Measurements from ENCODE around the gene BDH1. TPM values are rescaled to one million over a fixed set of nuclear protein-coding genes. Genes with fewer than 3 reads are reported as not detected.

Gene BDH1
- total RNA-seq, 1 experiment from 2014 or later = 38.6 TPM

DNA sequence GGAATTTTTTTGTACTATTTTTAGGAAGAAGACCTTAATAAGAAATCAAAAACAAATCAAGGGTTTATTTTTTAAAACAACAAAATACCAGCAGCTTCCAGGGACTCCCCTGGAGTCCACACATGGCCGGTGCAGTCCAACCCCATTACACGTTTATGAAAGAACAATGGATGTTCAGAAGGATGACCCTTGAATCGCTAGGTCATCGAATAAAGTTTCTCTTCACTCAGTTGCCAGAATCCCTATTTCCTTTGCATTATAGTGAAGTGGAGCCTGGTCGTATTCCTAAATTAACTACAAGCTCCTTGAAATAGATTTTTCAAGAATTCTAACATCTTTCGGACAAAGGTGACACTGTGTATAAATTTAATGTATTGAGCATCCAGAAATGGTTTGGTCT, 95.1 kb downstream of the BDH1 start:
- BruUV-seq (replicated peaks) = no TSS peak
- peaks cover 7% of the 10 kb centered on the region for H3K4me1 Mint-ChIP-seq (ENCODE audit: insufficient read depth, unreplicated experiment)
- DNase-seq (ENCODE audit: unreplicated experiment) = no peak
- CTCF ChIA-PET = no interaction called here
- TF ChIP-seq, protein P1, sequence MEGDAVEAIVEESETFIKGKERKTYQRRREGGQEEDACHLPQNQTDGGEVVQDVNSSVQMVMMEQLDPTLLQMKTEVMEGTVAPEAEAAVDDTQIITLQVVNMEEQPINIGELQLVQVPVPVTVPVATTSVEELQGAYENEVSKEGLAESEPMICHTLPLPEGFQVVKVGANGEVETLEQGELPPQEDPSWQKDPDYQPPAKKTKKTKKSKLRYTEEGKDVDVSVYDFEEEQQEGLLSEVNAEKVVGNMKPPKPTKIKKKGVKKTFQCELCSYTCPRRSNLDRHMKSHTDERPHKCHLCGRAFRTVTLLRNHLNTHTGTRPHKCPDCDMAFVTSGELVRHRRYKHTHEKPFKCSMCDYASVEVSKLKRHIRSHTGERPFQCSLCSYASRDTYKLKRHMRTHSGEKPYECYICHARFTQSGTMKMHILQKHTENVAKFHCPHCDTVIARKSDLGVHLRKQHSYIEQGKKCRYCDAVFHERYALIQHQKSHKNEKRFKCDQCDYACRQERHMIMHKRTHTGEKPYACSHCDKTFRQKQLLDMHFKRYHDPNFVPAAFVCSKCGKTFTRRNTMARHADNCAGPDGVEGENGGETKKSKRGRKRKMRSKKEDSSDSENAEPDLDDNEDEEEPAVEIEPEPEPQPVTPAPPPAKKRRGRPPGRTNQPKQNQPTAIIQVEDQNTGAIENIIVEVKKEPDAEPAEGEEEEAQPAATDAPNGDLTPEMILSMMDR (IDR thresholded peaks at IDR 0.05; ENCODE audit: unreplicated experiment) = no peak
- intact Hi-C loops (cut with micrococcal nuclease) = no loop called here
- no peaks in the 10 kb centered on the region for H3K9me3 Mint-ChIP-seq (ENCODE audit: unreplicated experiment)
- H3K27ac Mint-ChIP-seq (ENCODE audit: low read depth, unreplicated experiment) = no peak overlapping the region
- POLR2A ChIA-PET = no interaction called here
- no peak overlapping the region for H3K4me3 Mint-ChIP-seq (ENCODE audit: unreplicated experiment)
- H3K36me3 Mint-ChIP-seq (ENCODE audit: insufficient read depth, unreplicated experiment) = peaks cover 7% of the 10 kb centered on the region
- H3K27me3 Mint-ChIP-seq (ENCODE audit: insufficient read depth, unreplicated experiment) = no peaks in the 10 kb centered on the region

DNA sequence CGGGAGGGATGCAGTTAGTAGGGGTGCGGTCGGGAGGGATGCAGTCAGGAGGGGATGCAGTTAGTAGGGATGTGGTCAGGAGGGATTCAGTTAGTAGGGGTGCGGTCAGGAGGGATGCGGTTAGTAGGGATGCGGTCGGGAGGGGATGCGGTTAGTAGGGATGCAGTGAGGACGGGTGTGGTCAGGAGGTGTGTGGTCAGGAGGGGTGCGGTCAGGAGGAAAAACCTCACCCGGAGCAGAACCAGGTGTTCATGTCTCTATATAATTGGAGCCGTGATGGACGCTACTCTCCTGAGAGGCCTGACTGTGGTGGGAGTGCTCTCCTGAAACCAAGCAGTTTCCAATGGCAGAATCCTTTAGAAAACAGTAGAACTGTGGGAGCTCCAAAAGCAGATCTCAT, 95.8 kb downstream of the BDH1 start:
- no peak for DNase-seq (ENCODE audit: unreplicated experiment)
- no peak overlapping the region for H3K4me3 Mint-ChIP-seq (ENCODE audit: unreplicated experiment)
- no peak overlapping the region for H3K27ac Mint-ChIP-seq (ENCODE audit: low read depth, unreplicated experiment)
- H3K4me1 Mint-ChIP-seq (ENCODE audit: insufficient read depth, unreplicated experiment) = peaks cover 11% of the 10 kb centered on the region
- H3K9me3 Mint-ChIP-seq (ENCODE audit: unreplicated experiment) = no peaks in the 10 kb centered on the region
- CTCF ChIA-PET = no interaction called here
- H3K27me3 Mint-ChIP-seq (ENCODE audit: insufficient read depth, unreplicated experiment) = no peaks in the 10 kb centered on the region
- no TSS peak for BruUV-seq (replicated peaks)
- POLR2A ChIA-PET = no interaction called here
- peaks cover 7% of the 10 kb centered on the region for H3K36me3 Mint-ChIP-seq (ENCODE audit: insufficient read depth, unreplicated experiment)
- intact Hi-C loops (cut with micrococcal nuclease) = no loop called here
- TF ChIP-seq, protein P1 (IDR thresholded peaks at IDR 0.05; ENCODE audit: unreplicated experiment) = no peak

Other genes starting within 250 kb of the BDH1 start
- 29.9 and 35.5 TPM in 2 replicates for gene RUBCN, start 180.9 kb upstream of the BDH1 start, total RNA-seq (2022)
- gene FYTTD1, start 193.9 kb upstream of the BDH1 start, total RNA-seq (2022) = 45.9 and 46.3 TPM in 2 replicates
- gene LRCH3, start 235.3 kb upstream of the BDH1 start, total RNA-seq (2022) = 55.3 and 58.8 TPM in 2 replicates